OCI-LY1 (cell line): ENCODE measurements around the gene TCL1A.

ENCODE experiments used
- EZH2 ChIP-seq: fragments of 200-600 bp; sonication (generic), shearing (Covaris generic); IDR thresholded peaks from 2 replicates; pipeline ENCODE4 v1.8.0; 2017; ENCODE audit warnings: borderline replicate concordance, mixed run types, mild to moderate bottlenecking, antibody characterized with exemption, low read length, moderate library complexity, mixed read lengths
- TF ChIP-seq, protein P1 (sequence below): fragments of 200-600 bp; sonication (generic), shearing (Covaris generic); IDR thresholded peaks from 2 replicates; pipeline ENCODE4 v1.5.1; 2017; ENCODE audit warnings: mild to moderate bottlenecking, antibody characterized with exemption, low read length, moderate library complexity, mixed read lengths

DNA sequence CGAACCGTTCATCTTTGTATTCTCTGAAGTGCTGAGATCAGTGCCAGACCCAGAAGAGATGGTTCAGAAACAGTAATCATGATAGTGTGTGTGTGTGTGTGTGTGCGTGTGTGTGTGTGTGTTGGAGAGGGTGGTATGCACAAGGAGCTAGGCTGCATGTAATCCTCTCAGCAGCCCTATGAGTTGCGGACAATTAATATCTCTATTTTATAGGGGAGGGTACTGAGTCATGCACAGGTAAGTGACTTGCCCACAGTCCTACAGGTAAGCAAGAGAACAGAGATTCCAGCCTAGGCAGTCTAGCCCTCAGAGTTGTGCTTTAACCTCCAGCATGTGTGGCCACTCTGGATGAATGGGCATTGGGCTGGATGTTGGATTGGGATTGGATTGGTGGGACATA, 27.9 kb upstream of the TCL1A start:
- no peak for TF ChIP-seq EZH2
- TF ChIP-seq, protein P1, sequence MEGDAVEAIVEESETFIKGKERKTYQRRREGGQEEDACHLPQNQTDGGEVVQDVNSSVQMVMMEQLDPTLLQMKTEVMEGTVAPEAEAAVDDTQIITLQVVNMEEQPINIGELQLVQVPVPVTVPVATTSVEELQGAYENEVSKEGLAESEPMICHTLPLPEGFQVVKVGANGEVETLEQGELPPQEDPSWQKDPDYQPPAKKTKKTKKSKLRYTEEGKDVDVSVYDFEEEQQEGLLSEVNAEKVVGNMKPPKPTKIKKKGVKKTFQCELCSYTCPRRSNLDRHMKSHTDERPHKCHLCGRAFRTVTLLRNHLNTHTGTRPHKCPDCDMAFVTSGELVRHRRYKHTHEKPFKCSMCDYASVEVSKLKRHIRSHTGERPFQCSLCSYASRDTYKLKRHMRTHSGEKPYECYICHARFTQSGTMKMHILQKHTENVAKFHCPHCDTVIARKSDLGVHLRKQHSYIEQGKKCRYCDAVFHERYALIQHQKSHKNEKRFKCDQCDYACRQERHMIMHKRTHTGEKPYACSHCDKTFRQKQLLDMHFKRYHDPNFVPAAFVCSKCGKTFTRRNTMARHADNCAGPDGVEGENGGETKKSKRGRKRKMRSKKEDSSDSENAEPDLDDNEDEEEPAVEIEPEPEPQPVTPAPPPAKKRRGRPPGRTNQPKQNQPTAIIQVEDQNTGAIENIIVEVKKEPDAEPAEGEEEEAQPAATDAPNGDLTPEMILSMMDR, result no peak
